Fibroblast of the aortic adventitia (primary cell): Measurements from ENCODE around the gene CCDC9B. TPM values are rescaled to one million over a fixed set of nuclear protein-coding genes. Genes with fewer than 3 reads are reported as not detected.

ENCODE experiments used
- DNase-seq: peaks from one replicate; pipeline ENCODE4 v3.0.0-alpha.2; 2010; ENCODE audit warnings: low read depth
- H3K4me3 ChIP-seq: 2 replicates; pipeline ENCODE4 v1.5.1; 2011; ENCODE audit warnings: low read depth, mild to moderate bottlenecking, control low read depth, low read length, moderate library complexity
- CTCF ChIP-seq: IDR thresholded peaks from 2 replicates; pipeline ENCODE4 v1.5.1; 2011; ENCODE audit warnings: mild to moderate bottlenecking, low read length, control low read depth, inconsistent platforms; ENCODE audit not compliant: insufficient read depth
- total RNA-seq: library from RNA; depleted of rRNA; stranded (reverse); fragments of >200 nt; gene quantifications from 2 replicates; pipeline ENCODE4 v1.2.3, GENCODE V29; 2012; ENCODE audit warnings: low replicate concordance

Gene CCDC9B
- total RNA-seq, 1 donor, result 16.2 TPM

- TF ChIP-seq CTCF, result no peak
- H3K4me3 ChIP-seq, result peak overlapping the region; percentile 74
- no peak for DNase-seq
Measured at GRCh38 chr15:40323953-40324937, 16.5 kb downstream of the CCDC9B start.

- peak within 1 kb of the TSS; percentile 74 for H3K4me3 ChIP-seq
- peak; percentile 68 for TF ChIP-seq CTCF
- DNase-seq, result peak; percentile 88
Measured at GRCh38 chr15:40323239-40323952, 17.3 kb downstream of the CCDC9B start, which contains the start of gene INAFM2. Gene INAFM2 (plus strand): TSS chr15:40323692. CDS start chr15:40324056, 364 bp downstream.

GRCh38 chr15:40322531-40323238 is 18.1 kb downstream of the CCDC9B start:
- DNase-seq, result no peak
- no peak for TF ChIP-seq CTCF
- peak overlapping the region; percentile 74 for H3K4me3 ChIP-seq

GRCh38 chr15:40320931-40321371 is 19.8 kb downstream of the CCDC9B start:
- H3K4me3 ChIP-seq, result no peak overlapping the region
- DNase-seq, result peak; percentile 77
- peak; percentile 90 for TF ChIP-seq CTCF

- TF ChIP-seq CTCF, result no peak
- DNase-seq, result no peak
Measured at GRCh38 chr15:40320409-40320808, 20.3 kb downstream of the CCDC9B start.

GRCh38 chr15:40317580-40317979 is 23.2 kb downstream of the CCDC9B start:
- no peak for TF ChIP-seq CTCF
- DNase-seq, result no peak
- H3K4me3 ChIP-seq, result no peak overlapping the region

More at GRCh38 chr15:40320409-40320808, 20.3 kb downstream of the CCDC9B start:
- H3K4me3 ChIP-seq, result no peak overlapping the region
